GM19239 (cell line): ENCODE measurements around the gene EFCAB6.

Experiments
- DNase-seq: peaks from one replicate; pipeline ENCODE4 v3.0.0; 2011; ENCODE audit warnings: low spot score; ENCODE audit not compliant: insufficient read length
- FAIRE-seq: peaks from 2 replicates; lab custom pipeline; 2011; peaks lifted over from hg19 to GRCh38; lab: Jason Lieb, UNC

EFCAB6 gene

DNA sequence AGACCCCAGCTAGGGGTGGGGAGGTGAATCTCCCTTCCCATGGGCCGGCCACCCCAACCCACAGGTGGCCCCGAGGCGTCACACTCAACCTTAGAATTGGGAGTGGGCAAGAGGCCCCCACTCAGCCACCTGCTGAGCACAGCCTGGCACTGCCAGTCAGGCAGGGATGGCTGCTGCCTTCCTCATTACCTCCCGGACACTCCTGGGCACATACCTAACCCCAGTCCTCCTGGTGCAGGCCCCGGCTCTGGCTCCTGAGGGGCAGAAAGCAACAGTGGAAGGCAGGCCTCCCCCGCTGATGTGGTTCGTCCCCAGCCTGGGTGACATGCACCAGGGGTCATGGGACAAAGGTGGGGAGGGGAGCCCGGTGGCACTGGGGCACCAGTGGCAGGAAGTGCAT, 296.7 kb downstream of the EFCAB6 start:
- DNase-seq (no peak), FAIRE-seq (no peak)

DNA sequence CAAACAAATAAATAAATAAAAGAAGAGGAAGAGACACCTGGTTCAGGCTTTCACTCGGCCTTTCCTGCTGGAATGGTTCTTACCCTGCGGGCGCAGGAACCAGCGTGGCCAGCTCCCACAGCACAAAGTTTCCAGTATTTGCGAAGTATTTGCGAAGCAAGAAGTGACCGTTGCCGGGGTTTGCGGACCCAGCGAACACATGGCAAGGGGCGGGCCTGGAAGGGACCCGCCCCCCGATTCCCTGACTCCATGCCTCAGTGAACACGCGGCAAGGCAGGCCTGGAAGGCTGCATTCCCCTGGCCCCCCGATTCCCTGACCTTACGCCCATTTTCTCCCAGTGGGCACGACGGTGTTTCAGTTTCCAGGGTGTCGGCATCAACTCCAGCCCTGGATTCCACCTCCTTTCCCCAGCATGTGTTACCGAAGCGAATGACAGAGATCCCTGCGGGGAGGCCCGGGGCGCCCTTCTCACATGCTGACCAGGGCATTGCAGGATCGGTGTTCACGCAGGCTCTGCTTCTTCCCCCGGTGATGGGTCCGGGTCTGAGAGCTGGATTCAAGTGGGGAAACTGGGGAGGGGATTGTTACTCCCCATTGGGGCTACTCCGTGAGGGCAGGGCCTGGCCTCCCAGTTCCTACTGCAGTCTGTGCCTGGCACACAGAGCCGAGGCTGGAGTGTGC, 297.5 kb downstream of the EFCAB6 start:
- FAIRE-seq = no peak

DNA sequence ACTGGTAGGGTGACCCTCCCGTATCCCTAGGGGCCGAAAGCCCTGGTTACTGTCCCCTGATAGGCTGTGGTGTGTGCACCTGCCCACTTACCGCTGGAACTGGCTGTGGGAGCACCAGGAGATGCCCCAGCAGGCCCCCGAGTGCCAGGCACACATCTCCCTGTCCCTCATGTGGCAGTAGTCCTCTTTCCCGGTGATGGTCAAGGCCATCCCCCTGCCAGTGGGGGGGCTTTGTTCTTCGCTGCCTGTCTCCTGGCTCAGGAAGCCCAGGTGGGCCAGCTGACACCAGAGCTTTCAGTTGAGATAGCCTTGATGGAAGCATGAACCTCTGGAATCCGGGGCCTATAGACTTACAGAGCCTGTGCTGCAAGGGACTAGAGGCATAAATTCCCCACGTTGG, 299.8 kb downstream of the EFCAB6 start:
- DNase-seq (no peak), FAIRE-seq (no peak)

More for the DNA sequence above, 297.5 kb downstream of the EFCAB6 start:
- DNase-seq = no peak

DNA sequence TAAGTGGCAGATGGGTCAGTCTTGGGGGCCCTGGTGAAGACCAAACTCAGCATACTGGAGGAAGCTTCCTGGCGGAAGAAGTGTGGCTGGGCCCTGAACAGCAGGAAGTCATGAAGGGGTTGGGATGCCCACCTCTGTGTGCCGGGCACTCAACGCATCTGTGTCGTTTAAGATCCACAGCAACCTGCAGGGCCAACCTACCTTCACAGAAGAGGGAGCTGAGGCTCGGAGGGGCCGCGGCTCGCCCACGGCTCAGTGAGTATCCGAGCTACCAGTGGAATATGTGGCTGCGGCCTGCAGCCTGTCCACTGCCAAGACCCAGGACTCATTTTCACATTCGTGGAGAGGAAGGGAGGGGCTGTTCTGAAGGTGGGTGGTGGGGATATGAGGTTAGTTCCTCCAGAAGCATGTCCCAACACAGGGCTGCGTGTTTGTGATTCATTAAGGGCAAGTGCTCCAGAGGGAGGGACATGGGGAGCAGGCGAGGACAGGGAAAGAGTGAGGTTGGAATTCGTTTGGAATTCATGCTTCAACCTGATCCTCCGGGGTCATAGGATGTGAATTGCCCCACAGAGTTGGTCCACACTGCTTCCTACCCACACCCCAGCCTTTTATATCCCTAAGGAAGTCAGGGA, 300.7 kb downstream of the EFCAB6 start:
- no peak for FAIRE-seq

DNA sequence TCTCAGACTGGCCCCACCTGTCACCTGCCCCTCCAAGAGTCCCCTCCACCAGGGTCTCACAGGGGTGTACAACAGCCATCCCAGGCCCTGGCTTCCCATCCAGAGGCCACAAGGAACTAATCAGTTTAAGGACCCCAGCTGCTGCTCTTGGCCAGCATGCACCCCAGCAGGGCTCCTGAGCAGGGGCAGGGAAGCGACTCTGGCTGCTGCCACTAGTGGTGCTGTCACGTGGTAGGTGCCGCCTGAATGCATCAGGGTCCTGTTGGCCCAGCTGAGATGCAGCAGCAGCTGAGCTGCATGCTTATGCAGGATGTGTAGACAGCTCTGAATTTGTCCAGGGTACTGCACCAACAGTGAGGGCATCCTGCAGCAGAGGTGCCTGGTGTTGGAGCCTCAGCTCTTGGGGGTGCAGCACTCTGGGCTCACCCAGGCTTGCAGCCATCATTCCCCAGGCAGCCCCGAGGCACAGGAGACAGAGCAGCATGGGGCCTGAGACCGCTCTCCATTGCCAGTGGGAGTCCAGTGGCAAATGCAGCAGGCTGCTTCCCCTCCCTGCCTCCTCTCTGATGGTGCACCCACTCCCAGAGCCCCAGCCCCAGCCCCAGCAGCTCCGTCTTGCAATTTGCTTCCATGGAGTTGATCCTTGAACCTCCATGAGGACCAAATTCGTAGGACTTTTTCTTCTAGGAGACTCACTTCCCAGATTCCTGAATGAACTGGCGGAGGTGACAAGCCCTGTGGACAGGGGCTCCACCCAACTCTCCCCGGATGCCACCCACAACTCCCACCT, 301.6 kb downstream of the EFCAB6 start:
- no peak for DNase-seq
- no peak for FAIRE-seq

More for the DNA sequence above, 300.7 kb downstream of the EFCAB6 start:
- DNase-seq = no peak

DNA sequence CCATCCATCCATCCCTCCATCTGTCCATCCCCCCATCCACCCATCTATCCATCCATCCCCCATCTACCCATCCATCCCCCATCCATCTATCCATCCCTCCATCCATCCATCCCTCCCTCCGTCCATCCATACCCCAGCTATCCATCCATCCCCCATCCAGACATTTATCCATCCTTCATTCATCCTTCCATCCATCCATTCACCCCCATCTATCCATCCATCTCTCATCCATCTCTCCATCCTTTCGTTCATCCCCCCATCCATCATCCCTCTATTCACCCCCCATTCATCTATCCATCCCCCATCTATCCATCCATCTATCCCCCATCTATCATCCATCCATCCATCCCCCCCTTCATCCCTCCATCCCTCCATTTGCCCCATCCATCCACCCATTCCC, 302.8 kb downstream of the EFCAB6 start:
- no peak for FAIRE-seq

DNA sequence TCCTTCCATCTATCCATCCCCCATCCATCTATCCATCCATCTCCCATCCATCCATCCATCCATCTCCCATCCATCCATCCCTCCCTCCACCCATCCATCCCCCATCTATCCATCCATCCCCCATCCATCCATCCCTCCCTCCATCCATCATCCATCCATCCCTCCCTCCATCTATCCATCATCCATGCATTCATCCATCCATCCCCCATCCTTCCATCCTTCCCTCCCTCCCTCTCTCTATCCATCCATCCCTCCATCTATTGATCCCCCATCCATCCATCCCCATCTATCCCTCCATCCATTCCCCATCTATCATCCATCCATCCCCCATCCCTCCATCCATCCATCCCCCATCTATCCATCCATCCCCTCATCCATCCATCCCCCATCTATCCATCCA, 303.6 kb downstream of the EFCAB6 start:
- DNase-seq = no peak
- FAIRE-seq = no peak

More for the DNA sequence above, 302.8 kb downstream of the EFCAB6 start:
- DNase-seq = no peak

DNA sequence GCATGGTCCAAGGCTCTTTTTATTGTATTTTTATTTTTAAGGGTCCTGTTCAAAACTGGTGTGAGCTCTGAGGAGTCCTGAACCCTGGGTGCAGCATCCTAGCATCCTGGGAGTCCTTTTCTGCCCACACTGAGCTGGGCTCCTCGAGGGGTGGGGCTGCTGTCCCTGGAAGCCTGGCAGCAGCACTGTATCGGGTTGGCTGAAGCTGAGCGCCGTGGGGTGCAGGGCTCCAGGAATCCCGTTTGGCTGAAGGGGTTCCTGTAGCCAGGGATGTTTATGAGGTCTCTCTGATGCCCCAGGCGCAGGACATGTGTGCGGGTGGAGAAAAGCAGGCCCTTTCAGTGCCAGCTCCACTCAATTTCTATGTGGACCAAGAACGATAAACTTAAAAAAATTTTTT, 304.9 kb downstream of the EFCAB6 start:
- no peak for FAIRE-seq

DNA sequence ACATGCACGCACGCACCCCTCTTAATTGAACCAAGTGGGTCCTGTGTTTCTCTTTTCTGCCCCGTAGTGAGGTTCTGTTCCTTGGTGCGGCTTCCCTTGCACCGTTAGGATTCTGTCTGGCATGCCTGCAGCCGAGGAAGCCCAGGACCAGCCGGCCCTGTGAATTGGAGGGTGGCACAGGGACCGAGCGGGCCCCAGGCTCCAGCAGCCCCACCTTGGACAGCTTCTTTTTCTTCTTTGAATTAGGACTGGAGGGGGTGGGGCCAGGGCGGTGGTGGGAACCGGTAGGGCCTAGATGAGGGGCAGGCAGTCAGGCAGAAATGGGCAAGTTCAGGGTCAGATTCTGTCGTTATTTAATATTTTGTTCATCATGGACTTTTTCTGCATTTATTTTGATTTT, 305.6 kb downstream of the EFCAB6 start:
- FAIRE-seq (no peak), DNase-seq (no peak)

More for the DNA sequence above, 304.9 kb downstream of the EFCAB6 start:
- no peak for DNase-seq

DNA sequence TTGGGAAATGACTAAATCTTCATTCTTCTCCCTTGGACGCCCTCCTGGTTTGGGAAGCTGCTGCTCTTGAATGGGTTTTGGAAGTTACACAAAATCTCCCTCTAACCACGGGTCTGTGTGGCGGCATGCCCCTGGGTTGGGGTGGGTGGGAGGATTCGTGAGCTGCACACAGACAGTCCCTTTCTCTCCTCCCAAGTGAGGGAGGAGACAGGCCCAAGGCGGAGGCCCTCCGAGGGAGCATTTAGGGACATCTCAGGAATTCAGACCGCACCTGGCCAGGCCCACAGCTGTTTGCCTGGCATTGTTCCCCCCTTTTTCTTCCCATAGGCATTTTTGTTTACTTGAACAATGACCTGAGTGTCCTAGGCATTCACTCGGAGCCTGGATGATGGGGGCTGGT, 306.2 kb downstream of the EFCAB6 start:
- no peak for DNase-seq
- no peak for FAIRE-seq

DNA sequence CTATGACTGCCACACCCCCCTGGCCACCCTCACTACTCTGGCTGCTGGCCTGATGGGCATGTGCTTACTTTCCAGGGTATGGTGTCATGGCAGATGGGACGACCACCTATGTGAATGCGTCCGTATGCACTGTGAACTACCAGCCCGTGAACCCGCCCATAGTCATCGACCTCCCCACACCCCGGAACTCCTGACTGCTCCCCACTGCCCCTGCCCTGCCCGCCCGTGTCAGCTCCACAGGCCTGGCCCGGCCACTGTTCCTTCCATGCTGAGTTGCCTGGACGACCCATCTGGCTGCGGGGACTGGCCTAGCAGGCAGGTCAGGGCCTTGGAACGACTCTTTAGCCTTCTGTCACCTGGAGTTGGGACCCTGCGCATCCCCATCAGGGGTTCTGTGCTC, 306.7 kb downstream of the EFCAB6 start:
- FAIRE-seq = no peak

DNA sequence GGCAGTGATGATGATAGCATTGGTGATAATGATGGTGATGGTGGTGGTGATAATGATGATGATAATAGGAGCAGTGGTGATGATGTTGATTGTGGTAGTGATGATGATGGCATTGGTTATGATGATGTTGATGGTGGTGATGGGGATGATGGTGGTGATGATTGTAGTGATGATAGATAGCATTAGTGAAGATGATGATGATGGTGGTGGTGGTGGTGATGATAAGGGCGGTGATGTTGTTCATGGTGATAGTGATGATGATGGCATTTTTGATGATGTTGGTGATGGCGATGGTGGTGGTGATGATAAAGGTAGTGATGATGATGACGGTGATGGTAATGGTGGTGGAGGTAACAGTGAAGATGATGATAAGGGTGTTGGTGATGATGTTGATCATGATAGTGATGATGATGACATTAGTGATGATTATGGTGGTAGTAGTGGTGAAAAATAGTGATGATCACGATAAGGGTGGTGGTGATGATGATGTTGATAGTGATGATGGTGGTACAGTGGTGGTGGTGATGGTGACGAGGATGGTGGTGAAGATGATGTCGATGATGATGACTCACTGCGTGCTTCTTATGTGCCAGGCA, 307.3 kb downstream of the EFCAB6 start:
- FAIRE-seq (no peak), DNase-seq (no peak)

More for the DNA sequence above, 306.7 kb downstream of the EFCAB6 start:
- DNase-seq = no peak

DNA sequence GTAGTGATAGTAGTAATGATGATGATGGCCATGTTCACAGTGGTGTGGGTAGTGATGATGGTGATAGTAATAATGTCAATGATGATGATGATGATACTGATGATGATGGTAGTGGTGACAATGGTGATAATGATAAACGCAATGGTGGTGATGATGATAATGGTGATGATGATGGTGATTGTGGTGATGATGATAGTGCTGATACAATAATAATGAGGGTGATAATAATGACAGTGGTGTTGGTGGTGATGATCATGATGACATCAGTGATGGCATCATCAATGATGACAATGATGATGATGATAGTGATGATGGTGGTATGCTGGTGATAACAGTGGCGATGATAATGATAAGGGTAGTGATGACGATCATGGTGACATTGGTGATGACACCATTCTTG, 308.0 kb downstream of the EFCAB6 start:
- no peak for FAIRE-seq
- no peak for DNase-seq

DNA sequence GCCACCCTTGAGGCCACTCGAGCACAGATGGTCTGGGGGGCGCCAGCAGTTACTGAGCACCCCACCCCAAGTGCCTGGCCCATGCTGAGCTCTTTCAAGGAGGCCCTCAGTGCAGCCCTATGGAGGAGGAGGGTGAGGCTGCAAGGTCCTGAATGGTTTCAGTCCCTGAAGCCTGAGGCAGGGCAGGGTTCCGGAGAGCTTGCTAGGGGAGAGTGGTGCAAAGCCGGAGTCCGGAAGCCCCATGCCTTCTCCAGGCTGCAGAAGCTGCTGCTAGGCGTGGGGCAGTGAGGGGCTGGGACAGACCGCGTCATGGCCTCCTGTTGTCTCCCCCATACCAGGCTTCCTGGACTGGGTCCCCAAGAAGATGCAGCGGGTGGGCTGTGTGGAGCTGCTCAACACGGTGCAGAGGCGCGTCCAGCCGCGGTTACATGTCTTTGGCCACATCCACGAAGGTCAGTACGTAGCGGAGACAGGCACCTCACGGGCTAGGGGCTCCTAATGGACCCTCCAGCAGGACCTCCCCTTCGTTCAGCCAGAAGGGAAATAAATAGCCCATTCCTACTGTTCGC, 309.7 kb downstream of the EFCAB6 start:
- FAIRE-seq = no peak
- no peak for DNase-seq

DNA sequence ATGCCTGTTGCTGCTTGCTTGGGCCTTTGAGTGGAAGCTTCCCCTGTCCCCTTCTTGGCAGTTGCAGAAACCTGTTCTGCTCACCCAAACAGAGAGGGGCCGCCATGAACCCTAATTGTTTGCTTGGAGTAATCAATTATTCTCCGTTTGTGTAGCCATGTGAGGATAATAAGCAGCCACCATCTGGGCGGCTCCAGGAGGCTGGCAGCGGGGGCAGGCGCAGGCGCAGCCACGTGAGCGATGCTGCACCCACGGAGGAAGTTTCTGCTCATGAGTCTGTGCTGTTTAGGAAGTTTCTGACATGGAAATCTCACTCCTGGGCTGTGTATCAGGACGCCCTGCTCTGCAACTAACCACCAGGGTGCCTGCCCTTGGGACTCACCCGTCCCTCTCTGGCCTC, 310.2 kb downstream of the EFCAB6 start:
- FAIRE-seq = no peak
- no peak for DNase-seq

DNA sequence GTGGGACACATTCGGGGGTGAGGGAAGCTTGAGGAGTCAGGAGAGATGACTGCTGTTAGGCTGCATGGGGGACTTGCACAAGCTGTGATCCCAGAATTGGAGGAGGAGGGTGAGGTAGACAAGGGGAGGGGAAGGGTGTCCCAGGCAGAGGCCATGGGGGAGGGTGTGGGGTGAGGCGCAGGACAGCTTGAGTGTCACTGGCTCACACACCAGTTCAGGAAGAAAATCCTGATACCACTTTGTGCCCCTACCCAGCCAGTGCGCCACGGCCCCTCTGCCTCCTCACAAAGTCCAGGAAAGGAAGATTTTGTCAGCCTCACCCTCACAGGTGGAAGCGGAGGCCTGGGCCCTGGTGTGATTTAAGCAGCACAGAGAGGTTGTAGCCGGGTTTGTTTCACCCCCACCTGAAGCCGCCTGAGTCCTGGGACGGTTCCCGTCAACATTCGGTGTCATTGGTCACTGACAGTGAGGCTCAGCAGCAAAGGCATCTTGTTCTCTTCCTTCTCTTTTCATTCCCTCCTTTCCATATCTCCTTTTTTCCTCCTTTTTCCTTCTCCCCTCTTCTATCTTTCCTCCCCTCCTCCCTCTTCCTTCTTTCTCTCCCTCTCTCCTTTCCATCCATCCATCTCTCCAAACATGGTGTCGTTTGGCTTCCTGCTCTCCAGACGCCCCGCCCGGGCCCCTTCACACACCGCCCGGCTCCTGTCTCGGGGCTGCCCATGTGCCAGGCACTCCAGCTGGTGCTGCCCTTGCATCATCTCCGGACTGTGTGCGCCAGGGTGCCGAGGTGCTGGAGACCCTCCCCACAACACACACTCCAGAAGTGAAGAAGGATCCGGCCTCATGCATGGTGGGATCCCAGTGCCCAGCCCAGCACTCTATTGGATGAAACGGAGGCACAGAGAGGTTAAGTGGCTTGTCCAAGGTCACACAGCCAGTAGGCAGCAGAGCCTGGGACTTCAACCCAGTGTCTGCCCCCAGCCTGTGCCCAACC, 311.0 kb downstream of the EFCAB6 start:
- FAIRE-seq (no peak), DNase-seq (no peak)

DNA sequence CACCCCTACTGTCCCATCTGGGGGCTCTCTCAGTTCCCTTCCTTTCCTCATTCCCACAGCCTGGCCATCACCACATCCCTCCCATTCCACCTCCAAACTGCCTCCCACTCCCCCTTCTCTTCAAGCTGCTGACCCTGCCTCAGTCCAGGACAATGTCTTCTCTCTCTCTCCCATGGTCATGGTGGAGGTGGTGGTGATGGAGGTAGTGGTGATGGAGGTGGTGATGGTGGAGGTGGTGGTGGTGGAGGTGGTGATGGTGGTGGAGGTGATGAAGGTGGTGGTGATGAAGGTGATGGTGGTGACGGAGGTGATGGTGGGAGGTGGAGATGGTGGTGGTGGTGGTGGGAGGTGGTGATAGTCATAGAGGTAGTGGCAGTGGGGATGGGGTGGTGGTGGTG, 313.2 kb downstream of the EFCAB6 start:
- FAIRE-seq (no peak), DNase-seq (no peak)

DNA sequence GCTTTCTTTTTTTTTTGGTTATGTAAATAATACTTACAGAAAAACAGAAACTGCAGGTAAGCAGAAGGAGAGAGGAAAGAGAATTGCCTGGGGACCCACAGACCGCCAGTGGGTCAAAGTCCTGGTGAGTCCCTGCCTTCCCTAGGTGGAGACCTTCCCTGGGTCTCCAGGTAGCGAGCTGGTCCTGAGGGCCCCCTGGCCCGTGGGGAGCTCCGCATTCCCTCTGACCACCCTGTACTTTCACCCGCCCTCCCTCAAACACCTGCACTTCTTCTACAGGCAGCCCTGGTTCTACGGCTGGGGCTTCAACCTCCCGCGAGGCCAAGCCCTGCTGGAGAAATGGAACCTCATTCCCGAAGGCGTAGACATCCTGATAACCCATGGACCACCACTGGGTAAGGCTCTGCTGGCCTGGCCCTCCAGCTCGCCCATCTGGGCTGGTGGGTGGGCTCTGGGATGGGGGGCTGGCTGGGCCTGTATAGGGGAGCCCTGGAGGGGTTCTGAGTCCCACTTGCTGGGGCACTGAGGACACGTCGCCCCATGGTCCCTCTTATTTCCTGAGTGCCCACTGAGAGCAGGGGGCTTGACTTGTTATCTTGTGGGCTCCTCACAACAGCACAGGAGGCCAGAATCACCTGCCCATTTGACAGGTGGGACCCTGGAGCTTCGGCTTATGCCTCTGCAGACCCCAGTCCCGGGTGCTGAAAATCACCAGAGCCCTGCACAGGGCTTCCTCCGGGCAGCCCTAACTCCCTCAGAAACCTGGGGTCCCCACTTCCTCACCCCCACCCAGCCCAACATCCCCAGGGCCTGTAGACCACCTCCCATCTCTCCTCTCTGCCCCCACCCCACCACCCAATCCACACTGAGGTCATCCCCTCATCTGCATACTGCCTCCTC, 313.9 kb downstream of the EFCAB6 start:
- DNase-seq = no peak
- FAIRE-seq = no peak
